ENCODE data around the gene ADCY2. TPM values are rescaled to one million over a fixed set of nuclear protein-coding genes. Genes with fewer than 3 reads are reported as not detected.
A peak's percentile ranks its signal among the peaks of the same experiment; 100 is the strongest.

The ADCY2 gene
- total and polyA plus RNA-seq, 2 experiments from 2014 or later = 23.8 to 74.9 TPM

GRCh38 chr5:7586480-7586879 is 190.5 kb downstream of the ADCY2 start:
- peak; percentile 45 for ATAC-seq
- peak in 1 of 2 experiments; percentile 27; a peak in 2 of 4 replicates for TF ChIP-seq CTCF (conservative IDR thresholded peaks at IDR 0.05; ENCODE audit: low read depth in 2 of 2)
- TF ChIP-seq ZNF331 (CRISPR knock-in tag; IDR thresholded peaks at IDR 0.05; ENCODE audit: low read depth) = no peak
- peak overlapping the region; percentile 43; the same call in 1 of the 2 replicates for H3K27ac Mint-ChIP-seq

GRCh38 chr5:7589800-7590199 is 193.9 kb downstream of the ADCY2 start:
- H3K9me3 Mint-ChIP-seq = no peaks in the 10 kb centered on the region
- Histone ChIP-seq H3K27ac (ENCODE audit: low read depth) (peak overlapping the region; percentile 53; the same call in 1 of the 2 replicates), H3K79me2 (replicated peaks; ENCODE audit: insufficient read depth) (peaks cover 20% of the 10 kb centered on the region), H3K4me3 (no peak overlapping the region), H3K9me2 (ENCODE audit: insufficient read depth) (no peaks in the 10 kb centered on the region), H2AFZ (no peak overlapping the region), H3K27me3 (ENCODE audit: insufficient read depth) (no peaks in the 10 kb centered on the region), H3F3A (replicated peaks; ENCODE audit: low read depth) (no peaks in the 10 kb centered on the region), H3K36me3 (ENCODE audit: insufficient read depth) (no peaks in the 10 kb centered on the region), H4K20me1 (replicated peaks; ENCODE audit: insufficient read depth) (peaks cover 4% of the 10 kb centered on the region; the same call in 1 of the 2 replicates), H3K4me1 (ENCODE audit: insufficient read depth) (peaks cover 35% of the 10 kb centered on the region), H3K4me2 (no peak overlapping the region)
- peaks cover 35% of the 10 kb centered on the region for H3K4me1 Mint-ChIP-seq
- ATAC-seq (peak; percentile 70; the same call in 2 of the 3 replicates), DNase-seq (ENCODE audit: low spot score) (peak; percentile 50)
- H3K4me3 Mint-ChIP-seq = no peak overlapping the region
- no peak overlapping the region for H3K27ac Mint-ChIP-seq
- TF ChIP-seq POLR2AphosphoS5 (IDR thresholded peaks at IDR 0.05; ENCODE audit: low read depth) (no peak), NANOG (IDR thresholded peaks at IDR 0.05; ENCODE audit: borderline replicate concordance) (no peak), ZNF462 (CRISPR knock-in tag; IDR thresholded peaks at IDR 0.05) (no peak), ZNF331 (CRISPR knock-in tag; IDR thresholded peaks at IDR 0.05; ENCODE audit: low read depth) (no peak), STAT1 (IDR thresholded peaks at IDR 0.05; ENCODE audit: unreplicated experiment) (no peak), JUNB (IDR thresholded peaks at IDR 0.05; ENCODE audit: unreplicated experiment) (no peak), CTCF (conservative IDR thresholded peaks at IDR 0.05; ENCODE audit: low read depth in 2 of 2) (no peak; a peak in 1 of 4 replicates)
- H3K36me3 Mint-ChIP-seq (ENCODE audit: low read depth) = peaks cover 2% of the 10 kb centered on the region; the same call in 1 of the 3 replicates
- no peaks in the 10 kb centered on the region for H3K27me3 Mint-ChIP-seq (ENCODE audit: insufficient read depth, low read depth, poor library complexity)

More at GRCh38 chr5:7586480-7586879, 190.5 kb downstream of the ADCY2 start:
- H3K4me3 ChIP-seq = no peak overlapping the region
- H4K20me1 ChIP-seq (replicated peaks; ENCODE audit: insufficient read depth) = no peaks in the 10 kb centered on the region
- no peak overlapping the region for H3K4me2 ChIP-seq
- H3K4me1 ChIP-seq (ENCODE audit: insufficient read depth) = peaks cover 3% of the 10 kb centered on the region; the same call in 1 of the 2 replicates
- no peak overlapping the region for H2AFZ ChIP-seq
- Mint-ChIP-seq H3K4me3 (no peak overlapping the region), H3K4me1 (peaks cover 15% of the 10 kb centered on the region), H3K27me3 (ENCODE audit: insufficient read depth, low read depth, poor library complexity) (no peaks in the 10 kb centered on the region), H3K9me3 (no peaks in the 10 kb centered on the region), H3K36me3 (ENCODE audit: low read depth) (peaks cover 1% of the 10 kb centered on the region; the same call in 1 of the 3 replicates)
- no peaks in the 10 kb centered on the region for H3K9me2 ChIP-seq (ENCODE audit: insufficient read depth)
- H3K36me3 ChIP-seq (ENCODE audit: insufficient read depth) = no peaks in the 10 kb centered on the region
- H3K79me2 ChIP-seq (replicated peaks; ENCODE audit: insufficient read depth) = 0 out of 2 replicates have a peak, but pooled peaks cover 5% of the 10 kb centered on the region
- H3K27me3 ChIP-seq (ENCODE audit: insufficient read depth) = no peaks in the 10 kb centered on the region
- no peak overlapping the region for H3K27ac ChIP-seq (ENCODE audit: low read depth)
- no peak for DNase-seq (ENCODE audit: low spot score)
- no peaks in the 10 kb centered on the region for H3F3A ChIP-seq (replicated peaks; ENCODE audit: low read depth)

Data from GM23338 (cell line).